ENCODE measurements around the gene UBTD1.
"Not testable (repeated sequence)": the region's sequence is repeated elsewhere in the genome, so short reads cannot be mapped to it uniquely, and the experiment has no call there.

UBTD1 gene

DNA sequence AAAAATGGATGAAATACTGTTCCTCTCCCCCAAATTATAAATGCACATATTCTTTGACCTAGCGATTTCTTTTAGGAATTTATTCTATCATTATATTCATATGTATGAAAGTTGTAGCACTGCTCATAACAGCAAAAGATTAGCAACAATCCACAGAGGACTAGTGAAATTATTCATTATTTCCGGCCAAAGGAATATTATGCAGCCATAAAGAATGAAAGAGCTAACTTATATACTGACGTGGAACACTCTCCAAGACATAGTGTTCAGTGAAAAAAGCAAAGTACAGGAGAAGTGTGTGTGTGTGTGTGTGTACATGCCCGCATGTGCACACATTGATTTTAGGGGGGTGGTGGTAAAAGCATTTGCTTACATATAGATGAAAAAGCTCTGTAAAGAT, 23.8 kb upstream of the UBTD1 start:
- no peak overlapping the region for H3K4ac ChIP-seq (ENCODE audit: low read length)
- no peaks in the 10 kb centered on the region for H3K4me1 ChIP-seq (ENCODE audit: control insufficient read depth in 2 of 2, insufficient read depth in 1 of 2, low read depth in 1 of 2, low read length in 2 of 2)
- no peak overlapping the region for H2BK15ac ChIP-seq (ENCODE audit: low read length)
- H4K91ac ChIP-seq (ENCODE audit: low read depth, low read length, poor library complexity) = no peak overlapping the region
- no peak overlapping the region for H3K14ac ChIP-seq (ENCODE audit: low read length)
- WGBS, 2 donors (ENCODE audit: extremely low coverage in 2 of 2, insufficient read length in 2 of 2, insufficient replicate concordance in 1 of 2) = no CpG with 5 or more reads among the region's 4 CpGs
- no peaks in the 10 kb centered on the region for H3K9me3 ChIP-seq (replicated peaks in 1 of 2; ENCODE audit: control insufficient read depth in 2 of 2, insufficient read depth in 1 of 2, low read depth in 1 of 2, low read length in 2 of 2)
- H3K18ac ChIP-seq (ENCODE audit: low read length) = no peak overlapping the region
- H2AK5ac ChIP-seq (ENCODE audit: low read depth, low read length) = no peak overlapping the region
- H3K79me1 ChIP-seq (ENCODE audit: low read depth, low read length) = peaks cover 5% of the 10 kb centered on the region
- no peak overlapping the region for H3K23ac ChIP-seq (ENCODE audit: low read depth, low read length, poor library complexity)
- no peak overlapping the region for H4K8ac ChIP-seq (ENCODE audit: low read depth, low read length)
- no peak overlapping the region for H3K4me2 ChIP-seq (ENCODE audit: insufficient read depth, low read length, poor library complexity, severe bottlenecking)
- H3K27ac ChIP-seq (replicated peaks; ENCODE audit: low read length) = no peak overlapping the region
- H2BK5ac ChIP-seq (ENCODE audit: low read length) = no peak overlapping the region
- H2AFZ ChIP-seq (ENCODE audit: low read length) = no peak overlapping the region
- H3K36me3 ChIP-seq (replicated peaks in 1 of 2; ENCODE audit: control insufficient read depth in 2 of 2, insufficient read depth in 2 of 2, low read length in 2 of 2) = peaks cover 35 to 98% of the 10 kb centered on the region in 2 donors
- H3K4me3 ChIP-seq (ENCODE audit: low read length in 2 of 2) = no peak overlapping the region
- no peaks in the 10 kb centered on the region for H3K27me3 ChIP-seq (ENCODE audit: control insufficient read depth in 3 of 3, insufficient read depth in 3 of 3, low read depth in 1 of 3, low read length in 3 of 3)
- no peak overlapping the region for H2BK12ac ChIP-seq (ENCODE audit: low read length)
- H2BK120ac ChIP-seq (ENCODE audit: low read depth, low read length) = no peak overlapping the region
- no peak for DNase-seq (ENCODE audit: low spot score)
- no peak overlapping the region for H3K9ac ChIP-seq (ENCODE audit: low read depth, low read length, poor library complexity)

DNA sequence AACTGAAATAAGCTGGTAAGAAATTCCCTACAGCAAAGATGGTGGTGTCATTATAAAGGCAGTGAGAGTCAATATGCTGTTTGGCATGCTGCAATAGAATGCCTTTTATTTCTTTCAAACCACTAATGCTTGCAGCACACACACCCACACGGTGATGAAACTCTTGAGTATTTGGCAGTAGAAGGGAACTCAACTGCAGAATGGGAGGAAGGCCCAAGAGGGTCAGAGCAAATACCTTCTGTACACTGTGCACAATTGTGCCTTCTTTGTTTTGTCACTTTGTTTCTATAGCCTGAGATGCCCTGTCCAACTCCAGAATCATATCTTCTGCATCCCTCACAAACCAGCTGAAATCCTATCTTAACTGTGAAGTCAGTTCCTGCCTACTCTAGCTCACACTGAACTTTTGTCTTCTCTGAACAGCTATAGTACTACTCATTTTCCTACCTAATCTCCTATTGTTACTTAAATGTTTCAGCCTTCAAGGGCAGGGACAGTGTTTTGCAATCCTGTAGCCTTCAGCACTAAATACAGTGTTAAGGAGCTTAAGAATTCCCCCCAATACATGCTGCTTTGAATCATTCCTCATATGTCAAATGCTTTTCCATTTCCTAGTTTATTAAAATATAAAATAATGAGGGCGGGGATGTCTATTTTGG, 22.7 kb upstream of the UBTD1 start:
- no peak for DNase-seq (ENCODE audit: low spot score)
- Histone ChIP-seq H2BK120ac (ENCODE audit: low read depth, low read length) (no peak overlapping the region), H3K4me2 (ENCODE audit: insufficient read depth, low read length, poor library complexity, severe bottlenecking) (no peak overlapping the region), H3K27me3 (ENCODE audit: control insufficient read depth in 3 of 3, insufficient read depth in 3 of 3, low read depth in 1 of 3, low read length in 3 of 3) (no peaks in the 10 kb centered on the region), H2BK12ac (ENCODE audit: low read length) (no peak overlapping the region), H3K79me1 (ENCODE audit: low read depth, low read length) (peaks cover 5% of the 10 kb centered on the region), H3K4me1 (ENCODE audit: control insufficient read depth in 2 of 2, insufficient read depth in 1 of 2, low read depth in 1 of 2, low read length in 2 of 2) (no peaks in the 10 kb centered on the region), H3K4me3 (ENCODE audit: low read length in 2 of 2) (no peak overlapping the region), H3K36me3 (replicated peaks in 1 of 2; ENCODE audit: control insufficient read depth in 2 of 2, insufficient read depth in 2 of 2, low read length in 2 of 2) (peaks cover 29 to 98% of the 10 kb centered on the region in 2 donors), H3K4ac (ENCODE audit: low read length) (no peak overlapping the region), H3K14ac (ENCODE audit: low read length) (no peak overlapping the region), H3K23ac (ENCODE audit: low read depth, low read length, poor library complexity) (no peak overlapping the region), H2BK15ac (ENCODE audit: low read length) (no peak overlapping the region), H4K8ac (ENCODE audit: low read depth, low read length) (no peak overlapping the region), H2AFZ (ENCODE audit: low read length) (no peak overlapping the region), H2BK5ac (ENCODE audit: low read length) (no peak overlapping the region), H4K91ac (ENCODE audit: low read depth, low read length, poor library complexity) (no peak overlapping the region), H3K9me3 (replicated peaks in 1 of 2; ENCODE audit: control insufficient read depth in 2 of 2, insufficient read depth in 1 of 2, low read depth in 1 of 2, low read length in 2 of 2) (no peaks in the 10 kb centered on the region), H3K9ac (ENCODE audit: low read depth, low read length, poor library complexity) (no peak overlapping the region), H2AK5ac (ENCODE audit: low read depth, low read length) (no peak overlapping the region), H3K18ac (ENCODE audit: low read length) (no peak overlapping the region), H3K27ac (replicated peaks; ENCODE audit: low read length) (no peak overlapping the region)
- WGBS, 2 donors (ENCODE audit: extremely low coverage in 2 of 2, insufficient read length in 2 of 2, insufficient replicate concordance in 1 of 2) = no CpG with 5 or more reads among the region's 2 CpGs

DNA sequence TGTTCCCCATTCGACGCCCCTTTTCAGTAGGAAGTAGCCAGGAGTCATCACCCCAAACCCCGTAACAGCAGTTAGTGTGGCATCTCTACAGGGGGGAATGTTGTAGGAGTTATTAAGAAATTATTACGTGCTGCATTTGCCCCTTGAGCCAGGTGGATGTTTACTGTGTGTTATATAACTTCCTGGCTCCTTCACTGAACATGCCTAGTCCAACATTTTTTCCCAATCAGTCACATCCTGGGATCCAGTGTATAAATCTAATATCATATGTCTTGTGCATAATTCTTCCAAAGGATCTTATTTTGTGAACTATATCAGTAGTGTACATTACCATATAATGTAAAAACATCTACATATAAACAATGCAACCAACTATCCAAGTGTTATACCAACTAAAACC, 19.3 kb upstream of the UBTD1 start:
- not testable (repeated sequence) for H2BK120ac ChIP-seq (ENCODE audit: low read depth, low read length); H2BK12ac ChIP-seq (ENCODE audit: low read length); H3K27ac ChIP-seq (replicated peaks; ENCODE audit: low read length); H4K91ac ChIP-seq (ENCODE audit: low read depth, low read length, poor library complexity); H3K79me1 ChIP-seq (ENCODE audit: low read depth, low read length); H4K8ac ChIP-seq (ENCODE audit: low read depth, low read length); H3K18ac ChIP-seq (ENCODE audit: low read length); H3K27me3 ChIP-seq (ENCODE audit: control insufficient read depth in 3 of 3, insufficient read depth in 3 of 3, low read depth in 1 of 3, low read length in 3 of 3); H2AFZ ChIP-seq (ENCODE audit: low read length); H3K23ac ChIP-seq (ENCODE audit: low read depth, low read length, poor library complexity); H3K14ac ChIP-seq (ENCODE audit: low read length); H3K4me3 ChIP-seq (ENCODE audit: low read length in 2 of 2); DNase-seq (ENCODE audit: low spot score); H3K9ac ChIP-seq (ENCODE audit: low read depth, low read length, poor library complexity); H2BK15ac ChIP-seq (ENCODE audit: low read length); H3K4me2 ChIP-seq (ENCODE audit: insufficient read depth, low read length, poor library complexity, severe bottlenecking); H2BK5ac ChIP-seq (ENCODE audit: low read length); H3K4me1 ChIP-seq (ENCODE audit: control insufficient read depth in 2 of 2, insufficient read depth in 1 of 2, low read depth in 1 of 2, low read length in 2 of 2); H3K9me3 ChIP-seq (replicated peaks in 1 of 2; ENCODE audit: control insufficient read depth in 2 of 2, insufficient read depth in 1 of 2, low read depth in 1 of 2, low read length in 2 of 2); H3K4ac ChIP-seq (ENCODE audit: low read length); H2AK5ac ChIP-seq (ENCODE audit: low read depth, low read length)
- peaks cover 24 to 93% of the 10 kb centered on the region in 2 donors for H3K36me3 ChIP-seq (replicated peaks in 1 of 2; ENCODE audit: control insufficient read depth in 2 of 2, insufficient read depth in 2 of 2, low read length in 2 of 2)
- no CpG with 5 or more reads among the region's 4 CpGs for WGBS, 2 donors (ENCODE audit: extremely low coverage in 2 of 2, insufficient read length in 2 of 2, insufficient replicate concordance in 1 of 2)

DNA sequence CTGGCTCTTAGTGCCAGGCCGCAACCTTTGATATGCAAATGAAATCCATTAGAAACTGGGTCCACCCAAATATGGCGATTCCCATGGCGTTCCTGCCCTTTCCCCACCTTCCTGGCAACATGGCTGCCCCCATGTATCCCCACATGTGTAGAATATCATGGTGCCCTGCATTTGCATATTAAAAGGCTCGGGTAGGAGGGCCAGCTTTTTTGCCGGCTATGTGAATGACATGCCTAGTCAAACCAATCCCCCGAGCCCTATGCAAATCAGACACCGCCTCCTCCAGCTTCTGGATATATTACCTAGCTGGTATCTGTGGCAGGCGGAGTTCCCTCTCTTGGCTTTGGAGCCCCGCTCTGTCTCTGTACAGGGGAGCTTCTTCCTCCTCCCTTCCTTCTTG, 18.8 kb upstream of the UBTD1 start:
- no peaks in the 10 kb centered on the region for H3K27me3 ChIP-seq (ENCODE audit: control insufficient read depth in 3 of 3, insufficient read depth in 3 of 3, low read depth in 1 of 3, low read length in 3 of 3)
- H2AFZ ChIP-seq (ENCODE audit: low read length) = no peak overlapping the region
- H3K4me1 ChIP-seq (ENCODE audit: control insufficient read depth in 2 of 2, insufficient read depth in 1 of 2, low read depth in 1 of 2, low read length in 2 of 2) = no peaks in the 10 kb centered on the region
- H2BK15ac ChIP-seq (ENCODE audit: low read length) = no peak overlapping the region
- no peak overlapping the region for H2AK5ac ChIP-seq (ENCODE audit: low read depth, low read length)
- no peak overlapping the region for H3K4me2 ChIP-seq (ENCODE audit: insufficient read depth, low read length, poor library complexity, severe bottlenecking)
- peaks cover 5% of the 10 kb centered on the region for H3K79me1 ChIP-seq (ENCODE audit: low read depth, low read length)
- no peak overlapping the region for H3K27ac ChIP-seq (replicated peaks; ENCODE audit: low read length)
- no peak overlapping the region for H2BK120ac ChIP-seq (ENCODE audit: low read depth, low read length)
- no peaks in the 10 kb centered on the region for H3K9me3 ChIP-seq (replicated peaks in 1 of 2; ENCODE audit: control insufficient read depth in 2 of 2, insufficient read depth in 1 of 2, low read depth in 1 of 2, low read length in 2 of 2)
- H4K91ac ChIP-seq (ENCODE audit: low read depth, low read length, poor library complexity) = no peak overlapping the region
- H3K4ac ChIP-seq (ENCODE audit: low read length) = no peak overlapping the region
- no peak overlapping the region for H3K18ac ChIP-seq (ENCODE audit: low read length)
- no peak overlapping the region for H3K14ac ChIP-seq (ENCODE audit: low read length)
- WGBS, 2 donors (ENCODE audit: extremely low coverage in 2 of 2, insufficient read length in 2 of 2, insufficient replicate concordance in 1 of 2) = no CpG with 5 or more reads among the region's 9 CpGs
- peaks cover 24 to 91% of the 10 kb centered on the region in 2 donors for H3K36me3 ChIP-seq (replicated peaks in 1 of 2; ENCODE audit: control insufficient read depth in 2 of 2, insufficient read depth in 2 of 2, low read length in 2 of 2)
- no peak overlapping the region for H3K9ac ChIP-seq (ENCODE audit: low read depth, low read length, poor library complexity)
- H4K8ac ChIP-seq (ENCODE audit: low read depth, low read length) = no peak overlapping the region
- no peak overlapping the region for H3K4me3 ChIP-seq (ENCODE audit: low read length in 2 of 2)
- H2BK12ac ChIP-seq (ENCODE audit: low read length) = no peak overlapping the region
- no peak overlapping the region for H3K23ac ChIP-seq (ENCODE audit: low read depth, low read length, poor library complexity)
- no peak overlapping the region for H2BK5ac ChIP-seq (ENCODE audit: low read length)
- peak; percentile 32 for DNase-seq (ENCODE audit: low spot score)
